Colonic mucosa (tissue), 4 donors: ENCODE data around the gene KCNV2. TPM values are rescaled to one million over a fixed set of nuclear protein-coding genes. Genes with fewer than 3 reads are reported as not detected.

Experiments used
- DNase-seq: peaks from one replicate; pipeline ENCODE4 v3.0.0-alpha.2; 2020
- H3K27ac ChIP-seq: fragments of 200-600 bp; one replicate; pipeline ENCODE4 v1.8.0; 2021
- H3K27me3 ChIP-seq: fragments of 200-600 bp; one replicate; pipeline ENCODE4 v1.8.0; 2021
- H3K36me3 ChIP-seq: fragments of 200-600 bp; one replicate; pipeline ENCODE4 v1.8.0; 2021
- H3K4me1 ChIP-seq: fragments of 200-600 bp; one replicate; pipeline ENCODE4 v1.8.0; 2021; ENCODE audit warnings: mild to moderate bottlenecking
- H3K4me3 ChIP-seq: fragments of 200-600 bp; one replicate; pipeline ENCODE4 v1.8.0; 2021
- H3K9ac ChIP-seq, 2 donors: one replicate each; pipeline ENCODE4 v1.7.0; 2013; ENCODE audit warnings: control low read depth in 2 of 2, low read depth in 2 of 2, low read length in 2 of 2
- H3K9me3 ChIP-seq: fragments of 200-600 bp; one replicate; pipeline ENCODE4 v1.8.0; 2021
- intact Hi-C: fragments of 100-400 bp; cut with DNase I; formaldehyde crosslinking; loops from one replicate; pipeline ENCODE4 v1.14.1; 2022
- total RNA-seq, 2 donors: library from RNA; stranded (reverse); fragmentation: NEBNext Ultra II Directional in 1 of 2; extraction: Animal tissue kit (Norgen Biotek cat#: 25700) in 1 of 2; gene quantifications; one replicate each; pipeline ENCODE4 v1.2.1, GENCODE V29; 2021
- TF ChIP-seq, protein P1 (sequence below): fragments of 200-600 bp; IDR thresholded peaks from one replicate; pipeline ENCODE4 v1.8.0; 2022; ENCODE audit warnings: antibody characterized with exemption, mild to moderate bottlenecking
- donor health status: healthy.
- donor health status: DM: no; HTN: no; CAD: no.
- donor health status: DM: no; HTN: no; CAD: no.

The KCNV2 gene
- total RNA-seq, 2 donors from 2014 or later = not detected

DNA sequence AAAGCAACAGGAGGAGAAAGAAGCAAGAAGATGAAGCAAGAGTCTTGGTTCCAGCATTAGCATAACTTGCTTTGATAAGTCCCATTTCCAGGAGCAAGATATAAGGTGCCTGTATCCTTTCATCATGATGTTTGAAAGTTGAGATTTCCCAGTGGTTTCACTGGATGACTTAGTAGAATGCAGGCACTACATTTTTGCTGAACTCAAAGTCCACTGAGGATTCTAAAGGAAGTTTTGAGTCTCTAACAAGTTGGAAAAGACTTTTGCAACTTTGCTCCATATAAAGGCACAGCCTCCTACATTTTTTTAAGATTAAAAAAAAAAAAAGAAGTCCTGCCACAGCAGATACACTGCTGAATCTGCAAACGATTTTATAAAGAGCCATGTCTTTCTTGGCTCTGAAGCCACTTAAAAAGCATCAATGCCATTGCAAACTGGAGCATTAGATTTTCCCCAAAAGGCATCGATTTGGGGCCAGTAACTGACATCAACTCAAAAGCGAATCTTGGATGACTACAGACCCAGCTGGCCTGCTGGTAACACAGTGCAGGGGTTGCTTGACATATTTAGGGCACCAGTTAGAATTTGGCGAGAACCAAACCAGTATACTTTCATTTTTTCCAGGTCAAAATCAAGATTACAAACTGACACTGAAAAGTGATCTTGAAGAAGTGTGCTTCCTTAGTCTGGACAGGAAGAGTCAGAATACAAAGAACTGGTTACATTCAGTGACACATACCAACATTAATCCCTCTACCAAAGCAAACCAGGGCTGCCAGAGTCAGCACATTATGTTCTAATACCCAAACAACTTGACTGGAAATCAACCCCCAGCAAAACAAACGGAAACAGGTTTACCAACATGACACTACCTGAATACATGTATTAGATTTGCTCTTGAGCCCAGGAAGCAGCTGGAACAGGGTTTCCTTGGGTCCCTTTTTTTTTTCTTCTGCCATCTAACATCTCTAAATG lies 39.1 kb upstream of the KCNV2 start:
- Histone ChIP-seq H3K36me3 (no peaks in the 10 kb centered on the region), H3K9me3 (no peaks in the 10 kb centered on the region), H3K27me3 (no peaks in the 10 kb centered on the region), H3K9ac (no peak overlapping the region), H3K4me3 (no peak overlapping the region), H3K4me1 (no peaks in the 10 kb centered on the region), H3K27ac (no peak overlapping the region)
- intact Hi-C loops = no loop called here
- no peak for DNase-seq
- TF ChIP-seq, protein P1, sequence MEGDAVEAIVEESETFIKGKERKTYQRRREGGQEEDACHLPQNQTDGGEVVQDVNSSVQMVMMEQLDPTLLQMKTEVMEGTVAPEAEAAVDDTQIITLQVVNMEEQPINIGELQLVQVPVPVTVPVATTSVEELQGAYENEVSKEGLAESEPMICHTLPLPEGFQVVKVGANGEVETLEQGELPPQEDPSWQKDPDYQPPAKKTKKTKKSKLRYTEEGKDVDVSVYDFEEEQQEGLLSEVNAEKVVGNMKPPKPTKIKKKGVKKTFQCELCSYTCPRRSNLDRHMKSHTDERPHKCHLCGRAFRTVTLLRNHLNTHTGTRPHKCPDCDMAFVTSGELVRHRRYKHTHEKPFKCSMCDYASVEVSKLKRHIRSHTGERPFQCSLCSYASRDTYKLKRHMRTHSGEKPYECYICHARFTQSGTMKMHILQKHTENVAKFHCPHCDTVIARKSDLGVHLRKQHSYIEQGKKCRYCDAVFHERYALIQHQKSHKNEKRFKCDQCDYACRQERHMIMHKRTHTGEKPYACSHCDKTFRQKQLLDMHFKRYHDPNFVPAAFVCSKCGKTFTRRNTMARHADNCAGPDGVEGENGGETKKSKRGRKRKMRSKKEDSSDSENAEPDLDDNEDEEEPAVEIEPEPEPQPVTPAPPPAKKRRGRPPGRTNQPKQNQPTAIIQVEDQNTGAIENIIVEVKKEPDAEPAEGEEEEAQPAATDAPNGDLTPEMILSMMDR = no peak

DNA sequence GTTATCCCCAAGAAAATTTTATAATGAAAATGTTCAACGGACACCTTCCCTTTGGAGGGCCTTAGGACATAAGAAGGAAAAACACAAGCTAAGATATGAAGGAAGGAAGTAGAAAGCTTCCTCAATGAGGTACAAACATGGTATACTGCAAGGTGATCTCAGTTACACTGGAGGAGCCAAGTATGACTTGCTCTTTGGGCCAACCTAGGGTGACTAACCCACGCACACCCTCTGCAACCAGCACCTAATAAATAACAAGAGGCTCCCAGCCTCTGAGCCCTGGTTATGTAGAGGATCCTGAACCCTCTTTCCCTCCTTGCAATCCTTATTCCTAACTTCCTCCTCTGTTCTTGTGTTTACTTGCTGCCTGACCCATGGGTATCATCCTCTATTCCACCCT lies 38.3 kb upstream of the KCNV2 start:
- H3K4me1 ChIP-seq = no peaks in the 10 kb centered on the region

DNA sequence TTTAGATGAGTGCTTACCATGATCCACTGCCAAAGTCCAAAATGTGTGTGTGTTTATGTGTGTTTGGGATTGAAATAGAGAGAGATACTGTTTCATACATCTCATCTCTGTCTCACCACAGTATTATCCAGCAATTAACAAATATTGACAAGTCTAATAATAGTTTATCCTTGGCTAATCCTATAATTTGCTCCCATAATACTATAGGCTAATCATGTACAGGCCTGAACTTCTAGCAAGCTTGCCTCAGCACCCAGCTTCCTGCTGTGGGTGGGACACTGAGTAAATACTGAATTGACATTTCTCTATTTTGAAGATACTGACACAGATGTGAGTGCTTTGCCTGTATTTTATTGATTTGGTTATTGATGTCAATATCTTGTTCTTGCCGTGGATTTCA lies 35.3 kb upstream of the KCNV2 start:
- intact Hi-C loops = no loop called here

More for the DNA sequence above, 38.3 kb upstream of the KCNV2 start:
- intact Hi-C loops = no loop called here
- Histone ChIP-seq H3K27ac (no peak overlapping the region), H3K27me3 (no peaks in the 10 kb centered on the region), H3K9me3 (no peaks in the 10 kb centered on the region), H3K9ac (no peak overlapping the region), H3K36me3 (no peaks in the 10 kb centered on the region), H3K4me3 (no peak overlapping the region)
- DNase-seq = no peak
- TF ChIP-seq, protein P1 = no peak

DNA sequence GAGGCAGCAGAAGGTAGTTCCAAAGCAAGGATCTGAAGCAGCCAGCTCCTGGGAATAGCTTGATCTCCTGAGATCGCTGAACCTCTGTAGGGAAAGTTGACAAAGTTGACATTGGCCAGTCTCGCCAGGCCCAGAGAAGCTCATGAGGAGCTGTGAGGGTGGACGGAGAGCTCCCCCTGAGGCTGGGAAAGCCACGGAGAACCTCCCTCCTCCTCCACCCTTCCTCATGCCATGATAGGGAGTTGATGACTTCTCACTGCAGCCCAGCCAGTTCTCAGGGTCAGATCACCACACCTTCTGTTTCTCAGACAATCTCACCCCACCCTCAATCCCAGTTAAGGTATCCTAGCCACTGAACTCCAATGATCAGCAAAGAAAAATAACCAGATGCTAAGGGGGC lies 30.4 kb upstream of the KCNV2 start:
- Histone ChIP-seq H3K4me1 (no peaks in the 10 kb centered on the region), H3K27ac (no peak overlapping the region), H3K36me3 (no peaks in the 10 kb centered on the region), H3K9me3 (no peaks in the 10 kb centered on the region), H3K4me3 (no peak overlapping the region), H3K9ac (no peak overlapping the region), H3K27me3 (no peaks in the 10 kb centered on the region)
- TF ChIP-seq, protein P1 = no peak
- intact Hi-C loops = no loop called here
- DNase-seq = no peak

More for the DNA sequence above, 35.3 kb upstream of the KCNV2 start:
- no peak for DNase-seq
- Histone ChIP-seq H3K9me3 (no peaks in the 10 kb centered on the region), H3K4me1 (no peaks in the 10 kb centered on the region), H3K27ac (no peak overlapping the region), H3K9ac (no peak overlapping the region), H3K4me3 (no peak overlapping the region), H3K36me3 (no peaks in the 10 kb centered on the region), H3K27me3 (no peaks in the 10 kb centered on the region)
- TF ChIP-seq, protein P1 = no peak

DNA sequence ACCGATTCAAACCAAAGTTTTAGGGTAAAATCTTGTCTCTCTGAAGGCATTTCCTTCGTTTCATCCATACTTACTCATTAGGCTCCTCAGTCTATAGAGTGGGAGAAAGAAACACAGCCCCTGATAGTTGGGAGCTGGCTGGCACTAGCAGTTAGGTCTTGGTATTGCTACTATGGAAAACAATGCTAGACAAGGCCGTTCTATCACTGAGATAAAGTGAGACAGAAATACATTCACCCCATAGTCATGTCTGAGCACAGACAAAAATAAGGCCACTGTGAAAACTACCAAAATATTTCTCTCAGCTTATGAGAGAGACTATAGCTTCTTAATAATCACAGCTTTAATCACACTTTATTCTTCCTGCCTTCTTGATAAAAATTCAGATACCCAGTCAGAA lies 28.7 kb upstream of the KCNV2 start:
- TF ChIP-seq, protein P1 = no peak
- DNase-seq = no peak
- Histone ChIP-seq H3K27me3 (no peaks in the 10 kb centered on the region), H3K4me3 (no peak overlapping the region), H3K9me3 (no peaks in the 10 kb centered on the region), H3K9ac (no peak overlapping the region), H3K4me1 (no peaks in the 10 kb centered on the region), H3K36me3 (no peaks in the 10 kb centered on the region), H3K27ac (no peak overlapping the region)
- intact Hi-C loops = no loop called here
